ENCODE measurements around the gene SEC11A.

The SEC11A gene

DNA sequence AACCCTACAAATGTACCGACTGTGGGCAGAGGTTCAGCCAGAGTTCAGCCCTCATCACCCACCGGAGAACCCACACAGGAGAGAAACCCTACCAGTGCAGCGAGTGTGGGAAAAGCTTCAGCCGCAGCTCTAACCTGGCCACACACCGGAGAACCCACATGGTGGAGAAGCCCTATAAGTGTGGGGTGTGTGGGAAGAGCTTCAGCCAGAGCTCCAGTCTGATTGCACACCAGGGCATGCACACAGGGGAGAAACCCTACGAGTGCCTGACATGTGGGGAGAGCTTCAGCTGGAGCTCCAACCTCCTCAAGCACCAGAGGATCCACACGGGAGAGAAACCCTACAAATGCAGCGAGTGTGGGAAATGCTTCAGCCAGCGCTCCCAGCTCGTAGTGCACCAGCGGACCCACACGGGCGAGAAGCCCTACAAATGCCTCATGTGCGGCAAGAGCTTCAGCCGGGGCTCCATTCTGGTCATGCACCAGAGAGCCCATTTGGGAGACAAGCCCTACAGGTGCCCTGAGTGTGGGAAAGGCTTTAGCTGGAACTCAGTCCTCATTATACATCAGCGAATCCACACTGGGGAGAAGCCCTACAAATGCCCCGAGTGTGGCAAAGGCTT is 94.5 kb downstream of the SEC11A start:
- DNase-seq (no peak), ATAC-seq (no peak)
- Mint-ChIP-seq H3K27ac (no peak overlapping the region), H3K4me1 (no peaks in the 10 kb centered on the region), H3K36me3 (ENCODE audit: low read depth) (peaks cover 47% of the 10 kb centered on the region), H3K9me3 (peaks cover 32% of the 10 kb centered on the region), H3K27me3 (no peaks in the 10 kb centered on the region), H3K4me3 (no peak overlapping the region)

DNA sequence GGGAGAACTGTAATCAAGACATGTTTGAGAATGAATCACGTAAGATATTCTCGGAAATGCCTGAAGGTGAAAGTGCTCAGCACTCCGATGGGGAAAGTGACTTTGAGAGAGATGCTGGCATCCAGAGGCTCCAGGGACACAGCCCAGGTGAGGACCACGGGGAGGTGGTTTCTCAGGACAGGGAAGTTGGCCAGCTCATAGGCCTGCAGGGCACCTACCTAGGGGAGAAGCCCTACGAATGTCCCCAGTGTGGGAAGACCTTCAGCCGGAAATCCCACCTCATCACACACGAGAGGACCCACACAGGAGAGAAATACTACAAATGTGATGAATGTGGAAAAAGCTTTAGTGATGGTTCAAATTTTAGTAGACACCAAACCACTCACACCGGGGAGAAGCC is 95.3 kb downstream of the SEC11A start:
- H3K27ac Mint-ChIP-seq = no peak overlapping the region
- H3K4me1 Mint-ChIP-seq = peaks cover 2% of the 10 kb centered on the region
- H3K27me3 Mint-ChIP-seq = no peaks in the 10 kb centered on the region
- H3K9me3 Mint-ChIP-seq = peaks cover 32% of the 10 kb centered on the region
- no peak overlapping the region for H3K4me3 Mint-ChIP-seq
- ATAC-seq (no peak), DNase-seq (no peak)
- peaks cover 47% of the 10 kb centered on the region for H3K36me3 Mint-ChIP-seq (ENCODE audit: low read depth)
